ENCODE data around the gene TEX13A. TPM values are rescaled to one million over a fixed set of nuclear protein-coding genes. Genes with fewer than 3 reads are reported as not detected.

Gene TEX13A
- total RNA-seq, 1 experiment from 2014 or later, result 0.17 TPM

DNA sequence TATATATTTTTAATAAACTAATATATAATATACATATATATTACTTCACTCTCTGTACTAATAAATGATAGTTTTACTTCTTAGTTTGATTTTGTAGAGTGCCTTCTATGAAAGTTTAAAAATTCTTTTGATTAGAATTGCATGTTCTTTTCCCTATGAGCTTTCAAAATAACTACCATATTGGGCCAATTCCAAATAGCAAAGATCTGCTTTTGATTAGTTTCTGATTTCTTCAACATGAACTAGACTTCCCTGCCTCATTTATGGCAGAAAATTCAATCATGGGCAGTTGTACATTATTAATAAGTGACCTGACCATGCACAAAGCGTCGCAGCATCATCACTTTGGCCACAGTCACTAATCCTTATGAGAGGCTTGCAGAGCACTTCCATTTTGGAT, 48.9 kb upstream of the TEX13A start (continued):
- TF ChIP-seq, protein P1, sequence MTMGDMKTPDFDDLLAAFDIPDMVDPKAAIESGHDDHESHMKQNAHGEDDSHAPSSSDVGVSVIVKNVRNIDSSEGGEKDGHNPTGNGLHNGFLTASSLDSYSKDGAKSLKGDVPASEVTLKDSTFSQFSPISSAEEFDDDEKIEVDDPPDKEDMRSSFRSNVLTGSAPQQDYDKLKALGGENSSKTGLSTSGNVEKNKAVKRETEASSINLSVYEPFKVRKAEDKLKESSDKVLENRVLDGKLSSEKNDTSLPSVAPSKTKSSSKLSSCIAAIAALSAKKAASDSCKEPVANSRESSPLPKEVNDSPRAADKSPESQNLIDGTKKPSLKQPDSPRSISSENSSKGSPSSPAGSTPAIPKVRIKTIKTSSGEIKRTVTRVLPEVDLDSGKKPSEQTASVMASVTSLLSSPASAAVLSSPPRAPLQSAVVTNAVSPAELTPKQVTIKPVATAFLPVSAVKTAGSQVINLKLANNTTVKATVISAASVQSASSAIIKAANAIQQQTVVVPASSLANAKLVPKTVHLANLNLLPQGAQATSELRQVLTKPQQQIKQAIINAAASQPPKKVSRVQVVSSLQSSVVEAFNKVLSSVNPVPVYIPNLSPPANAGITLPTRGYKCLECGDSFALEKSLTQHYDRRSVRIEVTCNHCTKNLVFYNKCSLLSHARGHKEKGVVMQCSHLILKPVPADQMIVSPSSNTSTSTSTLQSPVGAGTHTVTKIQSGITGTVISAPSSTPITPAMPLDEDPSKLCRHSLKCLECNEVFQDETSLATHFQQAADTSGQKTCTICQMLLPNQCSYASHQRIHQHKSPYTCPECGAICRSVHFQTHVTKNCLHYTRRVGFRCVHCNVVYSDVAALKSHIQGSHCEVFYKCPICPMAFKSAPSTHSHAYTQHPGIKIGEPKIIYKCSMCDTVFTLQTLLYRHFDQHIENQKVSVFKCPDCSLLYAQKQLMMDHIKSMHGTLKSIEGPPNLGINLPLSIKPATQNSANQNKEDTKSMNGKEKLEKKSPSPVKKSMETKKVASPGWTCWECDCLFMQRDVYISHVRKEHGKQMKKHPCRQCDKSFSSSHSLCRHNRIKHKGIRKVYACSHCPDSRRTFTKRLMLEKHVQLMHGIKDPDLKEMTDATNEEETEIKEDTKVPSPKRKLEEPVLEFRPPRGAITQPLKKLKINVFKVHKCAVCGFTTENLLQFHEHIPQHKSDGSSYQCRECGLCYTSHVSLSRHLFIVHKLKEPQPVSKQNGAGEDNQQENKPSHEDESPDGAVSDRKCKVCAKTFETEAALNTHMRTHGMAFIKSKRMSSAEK (CRISPR knock-in tag; IDR thresholded peaks at IDR 0.05; ENCODE audit: borderline replicate concordance), result no peak
- TF ChIP-seq MXD4 (CRISPR knock-in tag; IDR thresholded peaks at IDR 0.05; ENCODE audit: borderline replicate concordance), result no peak
- TF ChIP-seq, protein P2, sequence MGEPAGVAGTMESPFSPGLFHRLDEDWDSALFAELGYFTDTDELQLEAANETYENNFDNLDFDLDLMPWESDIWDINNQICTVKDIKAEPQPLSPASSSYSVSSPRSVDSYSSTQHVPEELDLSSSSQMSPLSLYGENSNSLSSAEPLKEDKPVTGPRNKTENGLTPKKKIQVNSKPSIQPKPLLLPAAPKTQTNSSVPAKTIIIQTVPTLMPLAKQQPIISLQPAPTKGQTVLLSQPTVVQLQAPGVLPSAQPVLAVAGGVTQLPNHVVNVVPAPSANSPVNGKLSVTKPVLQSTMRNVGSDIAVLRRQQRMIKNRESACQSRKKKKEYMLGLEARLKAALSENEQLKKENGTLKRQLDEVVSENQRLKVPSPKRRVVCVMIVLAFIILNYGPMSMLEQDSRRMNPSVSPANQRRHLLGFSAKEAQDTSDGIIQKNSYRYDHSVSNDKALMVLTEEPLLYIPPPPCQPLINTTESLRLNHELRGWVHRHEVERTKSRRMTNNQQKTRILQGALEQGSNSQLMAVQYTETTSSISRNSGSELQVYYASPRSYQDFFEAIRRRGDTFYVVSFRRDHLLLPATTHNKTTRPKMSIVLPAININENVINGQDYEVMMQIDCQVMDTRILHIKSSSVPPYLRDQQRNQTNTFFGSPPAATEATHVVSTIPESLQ (CRISPR knock-in tag; IDR thresholded peaks at IDR 0.05), result no peak
- no peak for TF ChIP-seq GTF2I (CRISPR knock-in tag; conservative IDR thresholded peaks at IDR 0.05)
- TF ChIP-seq ZNF423 (CRISPR knock-in tag; IDR thresholded peaks at IDR 0.05), result no peak
- TF ChIP-seq SOX15 (CRISPR knock-in tag; IDR thresholded peaks at IDR 0.05), result no peak
- TF ChIP-seq, protein P3, sequence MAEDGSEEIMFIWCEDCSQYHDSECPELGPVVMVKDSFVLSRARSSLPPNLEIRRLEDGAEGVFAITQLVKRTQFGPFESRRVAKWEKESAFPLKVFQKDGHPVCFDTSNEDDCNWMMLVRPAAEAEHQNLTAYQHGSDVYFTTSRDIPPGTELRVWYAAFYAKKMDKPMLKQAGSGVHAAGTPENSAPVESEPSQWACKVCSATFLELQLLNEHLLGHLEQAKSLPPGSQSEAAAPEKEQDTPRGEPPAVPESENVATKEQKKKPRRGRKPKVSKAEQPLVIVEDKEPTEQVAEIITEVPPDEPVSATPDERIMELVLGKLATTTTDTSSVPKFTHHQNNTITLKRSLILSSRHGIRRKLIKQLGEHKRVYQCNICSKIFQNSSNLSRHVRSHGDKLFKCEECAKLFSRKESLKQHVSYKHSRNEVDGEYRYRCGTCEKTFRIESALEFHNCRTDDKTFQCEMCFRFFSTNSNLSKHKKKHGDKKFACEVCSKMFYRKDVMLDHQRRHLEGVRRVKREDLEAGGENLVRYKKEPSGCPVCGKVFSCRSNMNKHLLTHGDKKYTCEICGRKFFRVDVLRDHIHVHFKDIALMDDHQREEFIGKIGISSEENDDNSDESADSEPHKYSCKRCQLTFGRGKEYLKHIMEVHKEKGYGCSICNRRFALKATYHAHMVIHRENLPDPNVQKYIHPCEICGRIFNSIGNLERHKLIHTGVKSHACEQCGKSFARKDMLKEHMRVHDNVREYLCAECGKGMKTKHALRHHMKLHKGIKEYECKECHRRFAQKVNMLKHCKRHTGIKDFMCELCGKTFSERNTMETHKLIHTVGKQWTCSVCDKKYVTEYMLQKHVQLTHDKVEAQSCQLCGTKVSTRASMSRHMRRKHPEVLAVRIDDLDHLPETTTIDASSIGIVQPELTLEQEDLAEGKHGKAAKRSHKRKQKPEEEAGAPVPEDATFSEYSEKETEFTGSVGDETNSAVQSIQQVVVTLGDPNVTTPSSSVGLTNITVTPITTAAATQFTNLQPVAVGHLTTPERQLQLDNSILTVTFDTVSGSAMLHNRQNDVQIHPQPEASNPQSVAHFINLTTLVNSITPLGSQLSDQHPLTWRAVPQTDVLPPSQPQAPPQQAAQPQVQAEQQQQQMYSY (CRISPR knock-in tag; IDR thresholded peaks at IDR 0.05), result no peak
- TF ChIP-seq GABPB1 (CRISPR knock-in tag; IDR thresholded peaks at IDR 0.05), result no peak
- no peak for TF ChIP-seq JAZF1 (CRISPR knock-in tag; IDR thresholded peaks at IDR 0.05)
- TF ChIP-seq FOXP1 (CRISPR knock-in tag; IDR thresholded peaks at IDR 0.05; ENCODE audit: borderline replicate concordance), result no peak
- TF ChIP-seq, protein P4, sequence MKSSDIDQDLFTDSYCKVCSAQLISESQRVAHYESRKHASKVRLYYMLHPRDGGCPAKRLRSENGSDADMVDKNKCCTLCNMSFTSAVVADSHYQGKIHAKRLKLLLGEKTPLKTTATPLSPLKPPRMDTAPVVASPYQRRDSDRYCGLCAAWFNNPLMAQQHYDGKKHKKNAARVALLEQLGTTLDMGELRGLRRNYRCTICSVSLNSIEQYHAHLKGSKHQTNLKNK (CRISPR knock-in tag; IDR thresholded peaks at IDR 0.05), result no peak

DNA sequence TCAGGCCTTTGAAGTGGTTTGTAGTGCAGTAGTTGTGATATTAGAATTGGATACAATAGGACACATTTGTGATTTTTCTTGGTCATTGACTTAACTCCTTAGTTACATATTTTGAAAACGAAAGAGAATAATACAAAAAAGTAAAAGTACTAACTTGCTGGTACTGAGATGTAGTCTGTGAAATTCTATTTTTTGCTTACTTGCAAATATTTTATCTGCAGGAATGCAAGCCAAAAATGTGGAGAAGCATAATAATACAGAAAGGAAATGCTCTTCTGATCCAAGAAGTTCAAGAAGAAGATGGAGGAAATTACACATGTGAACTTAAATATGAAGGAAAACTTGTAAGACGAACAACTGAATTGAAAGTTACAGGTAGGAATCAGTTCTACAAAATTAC, 46.7 kb upstream of the TEX13A start:
- H3K4me3 Mint-ChIP-seq, result no peak overlapping the region
- H3K27ac Mint-ChIP-seq, result no peak overlapping the region; the same call in 1 of the 2 replicates
- H3K4me1 Mint-ChIP-seq, result peaks cover 3% of the 10 kb centered on the region; the same call in 1 of the 2 replicates
- POLR2A ChIA-PET, result no interaction called here
- H3K36me3 Mint-ChIP-seq, result no peaks in the 10 kb centered on the region
- H3K9me3 Mint-ChIP-seq, result no peaks in the 10 kb centered on the region
- no peak for TF ChIP-seq NFYB (CRISPR knock-in tag; conservative IDR thresholded peaks at IDR 0.05; ENCODE audit: low read depth)
- TF ChIP-seq OVOL2 (CRISPR knock-in tag; IDR thresholded peaks at IDR 0.05; ENCODE audit: borderline replicate concordance), result no peak
- TF ChIP-seq, protein P1 (CRISPR knock-in tag; IDR thresholded peaks at IDR 0.05; ENCODE audit: borderline replicate concordance), result no peak
- TF ChIP-seq ETV6 (CRISPR knock-in tag; IDR thresholded peaks at IDR 0.05), result no peak
- no peaks in the 10 kb centered on the region for H3K27me3 Mint-ChIP-seq (ENCODE audit: low read depth)
- CTCF ChIA-PET, result no interaction called here
- ATAC-seq, result no peak
- no peak for DNase-seq (ENCODE audit: low spot score)

Data from WTC11 (cell line).